ENCODE measurements around the gene NTN5. TPM values are rescaled to one million over a fixed set of nuclear protein-coding genes. Genes with fewer than 3 reads are reported as not detected.

Gene NTN5
- total and polyA plus RNA-seq, 2 of the 4 experiments (the other 2 are of a cell fraction): 0.19 TPM; not detected in 1

DNA sequence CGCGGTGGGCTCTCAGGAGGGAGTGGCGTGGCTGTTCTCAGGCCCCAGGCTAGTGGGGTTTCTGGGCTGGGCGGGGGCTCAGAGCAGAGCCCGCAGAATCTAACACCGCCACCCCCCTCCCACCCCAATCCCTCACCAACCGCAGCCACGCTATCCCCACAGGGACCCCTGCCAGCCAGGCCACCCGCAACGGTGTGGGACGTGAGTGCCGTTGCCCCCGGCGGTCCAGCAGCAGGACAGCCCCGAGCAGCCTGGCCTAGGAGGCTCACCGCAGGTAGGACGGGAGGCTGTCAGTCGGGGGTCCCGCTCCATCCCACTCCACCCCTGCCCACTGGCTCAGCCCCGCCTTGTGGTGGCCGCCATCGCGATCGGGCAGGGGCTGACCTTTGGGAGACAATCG is at the start of gene NTN5 (continued):
- no peak for TF ChIP-seq FOS (IDR thresholded peaks at IDR 0.05; ENCODE audit: low read depth, low read length)
- no peak for TF ChIP-seq RAD21 (IDR thresholded peaks at IDR 0.05; ENCODE audit: low read length)
- TF ChIP-seq CEBPB (IDR thresholded peaks at IDR 0.05; ENCODE audit: low read depth, low read length): no peak

DNA sequence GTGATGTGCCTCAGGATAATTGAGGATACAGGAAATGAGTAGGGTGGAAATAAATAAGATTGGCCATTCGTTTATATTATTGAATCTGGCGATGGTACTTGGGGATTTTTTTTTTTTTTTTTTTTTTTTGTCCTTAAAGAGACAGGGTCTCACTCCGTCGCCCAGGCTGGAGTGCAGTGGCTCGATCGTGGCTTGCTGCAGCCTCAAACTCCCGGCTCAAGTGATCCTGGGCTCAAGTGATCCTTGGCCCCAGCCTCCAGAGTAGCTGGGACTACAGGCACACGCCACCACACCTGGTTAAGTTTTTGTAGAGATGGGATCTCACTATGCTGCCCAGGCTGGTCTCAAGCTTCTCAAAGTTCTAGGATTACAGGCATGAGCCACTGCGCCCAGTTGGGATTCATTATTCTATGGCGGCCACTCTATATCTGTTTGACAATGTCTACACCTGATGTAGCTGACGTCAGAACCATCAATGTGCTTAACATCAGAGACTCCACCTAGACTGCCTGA is 49.4 kb upstream of the NTN5 start:
- no peak overlapping the region for H3K23ac ChIP-seq (ENCODE audit: low read depth, low read length)
- no peak overlapping the region for H3K9ac ChIP-seq (ENCODE audit: low read depth, low read length)
- no peaks in the 10 kb centered on the region for H3K36me3 ChIP-seq (ENCODE audit: control insufficient read depth, insufficient read depth, low read length)
- H3K9me1 ChIP-seq (ENCODE audit: insufficient read depth, low read length): peaks cover 5% of the 10 kb centered on the region
- H2BK120ac ChIP-seq (ENCODE audit: low read depth, low read length): no peak overlapping the region
- no peak overlapping the region for H4K8ac ChIP-seq (ENCODE audit: low read depth in 2 of 2, low read length in 2 of 2)
- H2BK15ac ChIP-seq (ENCODE audit: low read depth, low read length): no peak overlapping the region
- H2BK5ac ChIP-seq (ENCODE audit: low read depth, low read length, poor library complexity, severe bottlenecking): no peak overlapping the region
- H3K18ac ChIP-seq (ENCODE audit: low read depth, low read length): no peak overlapping the region
- 67% methylated on average over 3 of the region's 11 CpGs; no CpG with 5 or more reads in 1 of the 2 experiments for WGBS, 2 experiments (ENCODE audit: extremely low coverage in 2 of 2, insufficient read length in 1 of 2)
- no peaks in the 10 kb centered on the region for H3K79me1 ChIP-seq (ENCODE audit: low read depth in 1 of 2, low read length in 2 of 2)
- H3K56ac ChIP-seq (ENCODE audit: extremely low read depth, insufficient read depth, low read length): no peak overlapping the region
- no peak overlapping the region for H2AK5ac ChIP-seq (ENCODE audit: low read depth, low read length)
- DNase-seq (no peak), ATAC-seq (ENCODE audit: low read depth) (no peak)
- no peak overlapping the region for H4K91ac ChIP-seq (ENCODE audit: insufficient read depth, low read depth, low read length)
- H3K4ac ChIP-seq (ENCODE audit: low read depth, low read length): no peak overlapping the region
- no peaks in the 10 kb centered on the region for H4K20me1 ChIP-seq (ENCODE audit: insufficient read depth, low read length)
- no peak overlapping the region for H2AK9ac ChIP-seq (replicated peaks; ENCODE audit: low read depth, low read length, poor library complexity)
- H2AFZ ChIP-seq (replicated peaks; ENCODE audit: low read length, poor library complexity): no peak overlapping the region
- no peak overlapping the region for H2BK20ac ChIP-seq (ENCODE audit: low read depth, low read length)
- ChIA-PET CTCF (no interaction called here), POLR2A (ENCODE audit: unreplicated experiment) (no interaction called here)
- in situ Hi-C loops (cut with MboI; ENCODE audit: low sequenced_read_pairs) (no loop called here), dilution Hi-C loops (cut with HindIII; ENCODE audit: low sequenced_read_pairs, unreplicated experiment) (no loop called here), intact Hi-C loops (cut with micrococcal nuclease) (no loop called here)
- no TSS peak for BruUV-seq (replicated peaks)
- H4K5ac ChIP-seq (ENCODE audit: low read depth, low read length): no peak overlapping the region
- H3K4me1 ChIP-seq (ENCODE audit: control insufficient read depth, insufficient read depth, low read length): peaks cover 4% of the 10 kb centered on the region; the same call in 1 of the 2 replicates
- H3K4me3 ChIP-seq (ENCODE audit: insufficient read depth, low read depth, low read length): no peak overlapping the region
- no peaks in the 10 kb centered on the region for H3K27me3 ChIP-seq (ENCODE audit: control insufficient read depth, insufficient read depth, low read length)
- H3K9me3 ChIP-seq (ENCODE audit: control insufficient read depth, insufficient read depth, low read length): no peaks in the 10 kb centered on the region
- no peak overlapping the region for H3K4me2 ChIP-seq (ENCODE audit: low read depth, low read length)
- no peak overlapping the region for H3K27ac ChIP-seq (ENCODE audit: insufficient read depth, low read length)
- TF ChIP-seq, protein P1, sequence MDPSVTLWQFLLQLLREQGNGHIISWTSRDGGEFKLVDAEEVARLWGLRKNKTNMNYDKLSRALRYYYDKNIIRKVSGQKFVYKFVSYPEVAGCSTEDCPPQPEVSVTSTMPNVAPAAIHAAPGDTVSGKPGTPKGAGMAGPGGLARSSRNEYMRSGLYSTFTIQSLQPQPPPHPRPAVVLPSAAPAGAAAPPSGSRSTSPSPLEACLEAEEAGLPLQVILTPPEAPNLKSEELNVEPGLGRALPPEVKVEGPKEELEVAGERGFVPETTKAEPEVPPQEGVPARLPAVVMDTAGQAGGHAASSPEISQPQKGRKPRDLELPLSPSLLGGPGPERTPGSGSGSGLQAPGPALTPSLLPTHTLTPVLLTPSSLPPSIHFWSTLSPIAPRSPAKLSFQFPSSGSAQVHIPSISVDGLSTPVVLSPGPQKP (IDR thresholded peaks at IDR 0.05; ENCODE audit: borderline replicate concordance, low read depth, low read length): no peak
- TF ChIP-seq BHLHE40 (IDR thresholded peaks at IDR 0.05; ENCODE audit: low read depth, low read length) (no peak), MAZ (IDR thresholded peaks at IDR 0.05; ENCODE audit: borderline replicate concordance, low read depth, low read length) (no peak), RCOR1 (IDR thresholded peaks at IDR 0.05; ENCODE audit: insufficient replicate concordance, low read length) (no peak), POLR2A (IDR thresholded peaks at IDR 0.05; ENCODE audit: low read depth, low read length) (no peak), CHD1 (IDR thresholded peaks at IDR 0.05; ENCODE audit: low read depth, low read length) (no peak), NFE2L2 (IDR thresholded peaks at IDR 0.05; ENCODE audit: low read depth, low read length) (no peak), FOS (IDR thresholded peaks at IDR 0.05; ENCODE audit: low read depth, low read length) (no peak)
- TF ChIP-seq, protein P2, sequence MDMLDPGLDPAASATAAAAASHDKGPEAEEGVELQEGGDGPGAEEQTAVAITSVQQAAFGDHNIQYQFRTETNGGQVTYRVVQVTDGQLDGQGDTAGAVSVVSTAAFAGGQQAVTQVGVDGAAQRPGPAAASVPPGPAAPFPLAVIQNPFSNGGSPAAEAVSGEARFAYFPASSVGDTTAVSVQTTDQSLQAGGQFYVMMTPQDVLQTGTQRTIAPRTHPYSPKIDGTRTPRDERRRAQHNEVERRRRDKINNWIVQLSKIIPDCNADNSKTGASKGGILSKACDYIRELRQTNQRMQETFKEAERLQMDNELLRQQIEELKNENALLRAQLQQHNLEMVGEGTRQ (IDR thresholded peaks at IDR 0.05; ENCODE audit: low read depth, low read length): no peak
- H3K14ac ChIP-seq (replicated peaks; ENCODE audit: low read depth, low read length): no peak overlapping the region

All from IMR-90 (cell line).